ENCODE measurements around the gene STXBP4. TPM values are rescaled to one million over a fixed set of nuclear protein-coding genes. Genes with fewer than 3 reads are reported as not detected.
A peak's percentile ranks its signal among the peaks of the same experiment; 100 is the strongest.

STXBP4 gene
- total RNA-seq, 1 donor from 2014 or later: 12.6 TPM

DNA sequence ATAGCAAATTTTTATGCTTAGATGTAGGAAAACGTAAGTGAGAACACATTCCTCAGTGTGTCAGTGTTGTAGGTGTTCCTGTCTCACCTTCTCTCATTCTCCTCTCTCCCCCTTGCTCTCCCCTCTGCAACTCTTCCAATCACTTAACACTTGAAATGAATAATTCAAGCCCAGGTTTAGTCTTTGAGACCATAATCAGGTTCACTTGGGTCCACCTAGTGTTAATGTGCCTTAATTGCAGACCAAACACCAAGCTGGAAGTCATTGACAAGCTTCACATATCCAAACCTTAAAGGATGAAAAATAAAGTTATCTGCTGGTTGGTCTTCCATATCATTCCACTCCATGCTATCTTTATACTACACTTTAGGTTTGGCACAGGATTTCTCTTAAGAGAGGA lies 37.0 kb downstream of the STXBP4 start:
- Mint-ChIP-seq H3K27ac (ENCODE audit: unreplicated experiment) (no peak overlapping the region), H3K36me3 (ENCODE audit: low read depth, unreplicated experiment) (no peaks in the 10 kb centered on the region), H3K27me3 (ENCODE audit: low read depth, unreplicated experiment) (no peaks in the 10 kb centered on the region), H3K4me3 (ENCODE audit: unreplicated experiment) (no peak overlapping the region), H3K9me3 (ENCODE audit: unreplicated experiment) (no peaks in the 10 kb centered on the region), H3K4me1 (ENCODE audit: low read depth, unreplicated experiment) (no peaks in the 10 kb centered on the region)
- TF ChIP-seq, protein P1, sequence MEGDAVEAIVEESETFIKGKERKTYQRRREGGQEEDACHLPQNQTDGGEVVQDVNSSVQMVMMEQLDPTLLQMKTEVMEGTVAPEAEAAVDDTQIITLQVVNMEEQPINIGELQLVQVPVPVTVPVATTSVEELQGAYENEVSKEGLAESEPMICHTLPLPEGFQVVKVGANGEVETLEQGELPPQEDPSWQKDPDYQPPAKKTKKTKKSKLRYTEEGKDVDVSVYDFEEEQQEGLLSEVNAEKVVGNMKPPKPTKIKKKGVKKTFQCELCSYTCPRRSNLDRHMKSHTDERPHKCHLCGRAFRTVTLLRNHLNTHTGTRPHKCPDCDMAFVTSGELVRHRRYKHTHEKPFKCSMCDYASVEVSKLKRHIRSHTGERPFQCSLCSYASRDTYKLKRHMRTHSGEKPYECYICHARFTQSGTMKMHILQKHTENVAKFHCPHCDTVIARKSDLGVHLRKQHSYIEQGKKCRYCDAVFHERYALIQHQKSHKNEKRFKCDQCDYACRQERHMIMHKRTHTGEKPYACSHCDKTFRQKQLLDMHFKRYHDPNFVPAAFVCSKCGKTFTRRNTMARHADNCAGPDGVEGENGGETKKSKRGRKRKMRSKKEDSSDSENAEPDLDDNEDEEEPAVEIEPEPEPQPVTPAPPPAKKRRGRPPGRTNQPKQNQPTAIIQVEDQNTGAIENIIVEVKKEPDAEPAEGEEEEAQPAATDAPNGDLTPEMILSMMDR (IDR thresholded peaks at IDR 0.05; ENCODE audit: insufficient read depth, low read depth, low read length): peak; percentile 45
- TF ChIP-seq EZH2 (IDR thresholded peaks at IDR 0.05; ENCODE audit: insufficient read depth, low read length): no peak
- H3K36me3 ChIP-seq (ENCODE audit: insufficient read depth, low read length): no peaks in the 10 kb centered on the region
- H3K4me3 ChIP-seq (ENCODE audit: insufficient read depth, low read depth, low read length): no peak overlapping the region
- no peak overlapping the region for H3K27ac ChIP-seq (ENCODE audit: low read depth, low read length)
- no peak overlapping the region for H2AFZ ChIP-seq (ENCODE audit: low read depth, low read length)
- no peaks in the 10 kb centered on the region for H3K4me1 ChIP-seq (ENCODE audit: insufficient read depth, low read length)
- no peaks in the 10 kb centered on the region for H3K9me3 ChIP-seq (ENCODE audit: insufficient read depth, low read depth, low read length)
- H3K27me3 ChIP-seq (ENCODE audit: insufficient read depth, low read length): no peaks in the 10 kb centered on the region
- H3K9ac ChIP-seq (ENCODE audit: low read length): no peak overlapping the region
- H3K79me2 ChIP-seq (ENCODE audit: insufficient read depth, low read length): no peaks in the 10 kb centered on the region
- DNase-seq (ENCODE audit: low read depth): no peak
- no peak overlapping the region for H3K4me2 ChIP-seq (ENCODE audit: low read length)
- H4K20me1 ChIP-seq (ENCODE audit: insufficient read depth, low read length): no peaks in the 10 kb centered on the region
- peak; percentile 71 for FAIRE-seq

- H3K4me3 Mint-ChIP-seq (ENCODE audit: unreplicated experiment): no peak overlapping the region
- H3K9me3 ChIP-seq (ENCODE audit: insufficient read depth, low read depth, low read length): no peaks in the 10 kb centered on the region
- H3K4me1 ChIP-seq (ENCODE audit: insufficient read depth, low read length): no peaks in the 10 kb centered on the region
- H3K27ac ChIP-seq (ENCODE audit: low read depth, low read length): no peak overlapping the region
- no peaks in the 10 kb centered on the region for H3K27me3 Mint-ChIP-seq (ENCODE audit: low read depth, unreplicated experiment)
- no peaks in the 10 kb centered on the region for H3K36me3 ChIP-seq (ENCODE audit: insufficient read depth, low read length)
- no peak overlapping the region for H2AFZ ChIP-seq (ENCODE audit: low read depth, low read length)
- FAIRE-seq: no peak
- no peaks in the 10 kb centered on the region for H3K4me1 Mint-ChIP-seq (ENCODE audit: low read depth, unreplicated experiment)
- no peaks in the 10 kb centered on the region for H3K79me2 ChIP-seq (ENCODE audit: insufficient read depth, low read length)
- H3K9me3 Mint-ChIP-seq (ENCODE audit: unreplicated experiment): no peaks in the 10 kb centered on the region
- no peaks in the 10 kb centered on the region for H3K27me3 ChIP-seq (ENCODE audit: insufficient read depth, low read length)
- no peaks in the 10 kb centered on the region for H4K20me1 ChIP-seq (ENCODE audit: insufficient read depth, low read length)
- DNase-seq (ENCODE audit: low read depth): no peak
- no peak overlapping the region for H3K4me3 ChIP-seq (ENCODE audit: insufficient read depth, low read depth, low read length)
- TF ChIP-seq, protein P1 (IDR thresholded peaks at IDR 0.05; ENCODE audit: insufficient read depth, low read depth, low read length): no peak
- no peak for TF ChIP-seq EZH2 (IDR thresholded peaks at IDR 0.05; ENCODE audit: insufficient read depth, low read length)
- no peaks in the 10 kb centered on the region for H3K36me3 Mint-ChIP-seq (ENCODE audit: low read depth, unreplicated experiment)
- H3K9ac ChIP-seq (ENCODE audit: low read length): no peak overlapping the region
- no peak overlapping the region for H3K4me2 ChIP-seq (ENCODE audit: low read length)
- no peak overlapping the region for H3K27ac Mint-ChIP-seq (ENCODE audit: unreplicated experiment)
These were observed 55.1 kb downstream of the STXBP4 start for GRCh38 chr17:55023626-55024025.

GRCh38 chr17:55037828-55038227 lies 69.3 kb downstream of the STXBP4 start:
- H2AFZ ChIP-seq (ENCODE audit: low read depth, low read length): no peak overlapping the region
- no peak overlapping the region for H3K4me2 ChIP-seq (ENCODE audit: low read length)
- H3K4me1 ChIP-seq (ENCODE audit: insufficient read depth, low read length): no peaks in the 10 kb centered on the region
- TF ChIP-seq, protein P1 (IDR thresholded peaks at IDR 0.05; ENCODE audit: insufficient read depth, low read depth, low read length): no peak
- no peak for TF ChIP-seq EZH2 (IDR thresholded peaks at IDR 0.05; ENCODE audit: insufficient read depth, low read length)
- H3K9ac ChIP-seq (ENCODE audit: low read length): no peak overlapping the region
- H3K9me3 ChIP-seq (ENCODE audit: insufficient read depth, low read depth, low read length): no peaks in the 10 kb centered on the region
- Mint-ChIP-seq H3K9me3 (ENCODE audit: unreplicated experiment) (no peaks in the 10 kb centered on the region), H3K36me3 (ENCODE audit: low read depth, unreplicated experiment) (peaks cover under 1% of the 10 kb centered on the region), H3K4me3 (ENCODE audit: unreplicated experiment) (no peak overlapping the region), H3K27me3 (ENCODE audit: low read depth, unreplicated experiment) (no peaks in the 10 kb centered on the region), H3K4me1 (ENCODE audit: low read depth, unreplicated experiment) (no peaks in the 10 kb centered on the region), H3K27ac (ENCODE audit: unreplicated experiment) (no peak overlapping the region)
- H3K27ac ChIP-seq (ENCODE audit: low read depth, low read length): no peak overlapping the region
- no peak overlapping the region for H3K4me3 ChIP-seq (ENCODE audit: insufficient read depth, low read depth, low read length)
- no peaks in the 10 kb centered on the region for H4K20me1 ChIP-seq (ENCODE audit: insufficient read depth, low read length)
- DNase-seq (ENCODE audit: low read depth) (no peak), FAIRE-seq (no peak)
- H3K79me2 ChIP-seq (ENCODE audit: insufficient read depth, low read length): no peaks in the 10 kb centered on the region
- H3K27me3 ChIP-seq (ENCODE audit: insufficient read depth, low read length): no peaks in the 10 kb centered on the region
- peaks cover under 1% of the 10 kb centered on the region for H3K36me3 ChIP-seq (ENCODE audit: insufficient read depth, low read length)
